ENCODE data around the gene KLHDC8B. TPM values are rescaled to one million over a fixed set of nuclear protein-coding genes. Genes with fewer than 3 reads are reported as not detected.
A peak's percentile ranks its signal among the peaks of the same experiment; 100 is the strongest.

KLHDC8B gene
- 0.42 TPM in 1 of 2 replicates, not detected in the other for total RNA-seq (2014; rRNA removed; shearing (Covaris generic))

- DNase-seq (ENCODE audit: low spot score): peak; percentile 58
These were observed at the start of gene KLHDC8B for GRCh38 chr3:49171119-49171774. KLHDC8B (plus strand) TSS chr3:49171598; CDS start chr3:49172770, 1,172 bp downstream.

- no peak for DNase-seq (ENCODE audit: low spot score)
These were observed 49.4 kb upstream of the KLHDC8B start for GRCh38 chr3:49122022-49122421.

GRCh38 chr3:49122451-49122850, 48.9 kb upstream of the KLHDC8B start:
- DNase-seq (ENCODE audit: low spot score): no peak

- no peak for DNase-seq (ENCODE audit: low spot score)
These were observed 48.4 kb upstream of the KLHDC8B start for GRCh38 chr3:49122886-49123545.

GRCh38 chr3:49123687-49124086, 47.7 kb upstream of the KLHDC8B start:
- DNase-seq (ENCODE audit: low spot score): no peak

GRCh38 chr3:49124203-49124602, 47.2 kb upstream of the KLHDC8B start:
- no peak for DNase-seq (ENCODE audit: low spot score)

GRCh38 chr3:49124991-49125670, 46.3 kb upstream of the KLHDC8B start:
- no peak for DNase-seq (ENCODE audit: low spot score)

GRCh38 chr3:49131040-49131439, 40.4 kb upstream of the KLHDC8B start:
- DNase-seq (ENCODE audit: low spot score): no peak

- no peak for DNase-seq (ENCODE audit: low spot score)
These were observed 39.8 kb upstream of the KLHDC8B start for GRCh38 chr3:49131576-49131975.

GRCh38 chr3:49132073-49132436, 39.3 kb upstream of the KLHDC8B start:
- DNase-seq (ENCODE audit: low spot score): no peak

GRCh38 chr3:49132437-49133225, 38.8 kb upstream of the KLHDC8B start, which contains the start of gene LAMB2:
LAMB2 (minus strand) TSS chr3:49133050; CDS start chr3:49132867, 183 bp downstream.
- DNase-seq (ENCODE audit: low spot score): peak; percentile 52

GRCh38 chr3:49133226-49133951, 38.0 kb upstream of the KLHDC8B start:
- peak; percentile 69 for DNase-seq (ENCODE audit: low spot score)

- DNase-seq (ENCODE audit: low spot score): peak; percentile 2
These were observed 36.7 kb upstream of the KLHDC8B start for GRCh38 chr3:49134471-49135265.

GRCh38 chr3:49135499-49135898, 35.9 kb upstream of the KLHDC8B start:
- DNase-seq (ENCODE audit: low spot score): no peak

- DNase-seq (ENCODE audit: low spot score): no peak
These were observed 31.3 kb upstream of the KLHDC8B start for GRCh38 chr3:49140080-49140479.

- DNase-seq (ENCODE audit: low spot score): no peak
These were observed 23.2 kb upstream of the KLHDC8B start for GRCh38 chr3:49148159-49148558.

GRCh38 chr3:49151610-49152009, 19.8 kb upstream of the KLHDC8B start:
- DNase-seq (ENCODE audit: low spot score): no peak

- DNase-seq (ENCODE audit: low spot score): no peak
These were observed 18.0 kb upstream of the KLHDC8B start for GRCh38 chr3:49153349-49153912.

- no peak for DNase-seq (ENCODE audit: low spot score)
These were observed 14.1 kb upstream of the KLHDC8B start for GRCh38 chr3:49157289-49157688.
